Measurements from ENCODE around the gene ZNF750. TPM values are rescaled to one million over a fixed set of nuclear protein-coding genes. Genes with fewer than 3 reads are reported as not detected.

The ZNF750 gene
- total RNA-seq, 2 experiments from 2014 or later: not detected

DNA sequence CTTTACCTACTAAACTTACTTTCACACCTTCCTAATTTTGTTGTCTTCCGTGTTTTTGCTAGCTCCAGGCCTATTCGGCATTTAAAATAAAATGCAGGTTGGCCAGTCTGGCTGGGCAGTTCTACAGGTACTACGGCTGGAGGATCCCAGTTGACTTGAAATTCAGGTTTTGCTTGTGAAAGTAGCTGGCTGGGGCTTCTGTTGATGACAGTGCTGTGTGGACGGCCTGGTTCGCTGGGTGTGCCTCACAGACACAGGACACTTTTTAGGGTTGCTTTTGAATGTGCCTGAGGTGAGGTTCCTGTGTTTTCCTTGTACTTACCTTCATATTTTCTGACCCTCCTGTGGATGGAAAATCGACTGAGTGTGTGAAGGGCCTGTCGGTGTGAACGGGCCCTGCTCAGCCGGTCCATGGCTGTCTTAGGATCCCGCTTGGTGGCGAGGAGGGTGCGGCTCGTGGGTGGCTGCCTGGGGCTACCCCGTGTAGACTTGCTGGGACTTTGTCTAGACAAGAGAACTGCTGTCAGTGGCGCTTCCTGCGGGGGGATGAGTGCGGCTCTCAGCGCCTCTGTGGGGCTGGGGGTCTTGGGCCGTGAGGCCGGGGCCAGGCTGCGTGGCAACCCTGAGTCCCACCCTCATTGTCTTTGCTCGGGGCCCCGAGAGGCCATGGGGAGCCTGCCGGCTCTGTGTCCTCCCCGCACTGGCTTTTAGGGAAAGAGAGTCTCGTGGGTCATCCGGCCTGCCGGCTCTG lies 18.7 kb upstream of the ZNF750 start:
- peak overlapping the region; percentile 97 for H3K27ac Mint-ChIP-seq
- H3K4me1 Mint-ChIP-seq (ENCODE audit: low read depth): peaks cover 48% of the 10 kb centered on the region
- ChIA-PET CTCF (interaction anchor here (1.0 kb wide), 1 partner anchor 22 kb away, joined by 3 read pairs; no protein-coding TSS in a partner anchor), POLR2A (interaction anchor here (0.5 to 2.3 kb wide), 3 partner anchors 27 to 34 kb away, joined by 3 to 7 read pairs (median 6); no protein-coding TSS in a partner anchor)
- peaks cover 10% of the 10 kb centered on the region for H3K36me3 Mint-ChIP-seq (ENCODE audit: low read depth)
- intact Hi-C loops (cut with DNase I, micrococcal nuclease): loop anchor here in 1 of 2 experiments (5.0 kb wide), 2 partner anchors 34 to 76 kb away; no protein-coding TSS in a partner anchor
- TF ChIP-seq, protein P1, sequence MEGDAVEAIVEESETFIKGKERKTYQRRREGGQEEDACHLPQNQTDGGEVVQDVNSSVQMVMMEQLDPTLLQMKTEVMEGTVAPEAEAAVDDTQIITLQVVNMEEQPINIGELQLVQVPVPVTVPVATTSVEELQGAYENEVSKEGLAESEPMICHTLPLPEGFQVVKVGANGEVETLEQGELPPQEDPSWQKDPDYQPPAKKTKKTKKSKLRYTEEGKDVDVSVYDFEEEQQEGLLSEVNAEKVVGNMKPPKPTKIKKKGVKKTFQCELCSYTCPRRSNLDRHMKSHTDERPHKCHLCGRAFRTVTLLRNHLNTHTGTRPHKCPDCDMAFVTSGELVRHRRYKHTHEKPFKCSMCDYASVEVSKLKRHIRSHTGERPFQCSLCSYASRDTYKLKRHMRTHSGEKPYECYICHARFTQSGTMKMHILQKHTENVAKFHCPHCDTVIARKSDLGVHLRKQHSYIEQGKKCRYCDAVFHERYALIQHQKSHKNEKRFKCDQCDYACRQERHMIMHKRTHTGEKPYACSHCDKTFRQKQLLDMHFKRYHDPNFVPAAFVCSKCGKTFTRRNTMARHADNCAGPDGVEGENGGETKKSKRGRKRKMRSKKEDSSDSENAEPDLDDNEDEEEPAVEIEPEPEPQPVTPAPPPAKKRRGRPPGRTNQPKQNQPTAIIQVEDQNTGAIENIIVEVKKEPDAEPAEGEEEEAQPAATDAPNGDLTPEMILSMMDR (IDR thresholded peaks at IDR 0.05): no peak
- H3K9me3 Mint-ChIP-seq: no peaks in the 10 kb centered on the region
- Histone ChIP-seq H3K4me1 (ENCODE audit: insufficient read depth, low read length) (peaks cover 53% of the 10 kb centered on the region), H3K9me3 (ENCODE audit: control insufficient read depth in 1 of 2, insufficient read depth in 1 of 2, low read length in 2 of 2) (no peaks in the 10 kb centered on the region), H3K36me3 (ENCODE audit: insufficient read depth, low read length) (peaks cover 3% of the 10 kb centered on the region), H3K27me3 (ENCODE audit: control insufficient read depth in 1 of 2, insufficient read depth in 2 of 2, low read length in 2 of 2) (no peaks in the 10 kb centered on the region), H3K4me3 (ENCODE audit: low read length) (no peak overlapping the region), H3K27ac (ENCODE audit: low read depth in 1 of 2, low read length in 2 of 2) (peak overlapping the region; percentile 68 to 71)
- ATAC-seq (ENCODE audit: poor library complexity) (peak; percentile 49), DNase-seq (peak in 10 of 14 experiments; percentile 27 to 75 (median 49))
- H3K4me3 Mint-ChIP-seq: peak overlapping the region; percentile 84
- H3K27me3 Mint-ChIP-seq: no peaks in the 10 kb centered on the region

DNA sequence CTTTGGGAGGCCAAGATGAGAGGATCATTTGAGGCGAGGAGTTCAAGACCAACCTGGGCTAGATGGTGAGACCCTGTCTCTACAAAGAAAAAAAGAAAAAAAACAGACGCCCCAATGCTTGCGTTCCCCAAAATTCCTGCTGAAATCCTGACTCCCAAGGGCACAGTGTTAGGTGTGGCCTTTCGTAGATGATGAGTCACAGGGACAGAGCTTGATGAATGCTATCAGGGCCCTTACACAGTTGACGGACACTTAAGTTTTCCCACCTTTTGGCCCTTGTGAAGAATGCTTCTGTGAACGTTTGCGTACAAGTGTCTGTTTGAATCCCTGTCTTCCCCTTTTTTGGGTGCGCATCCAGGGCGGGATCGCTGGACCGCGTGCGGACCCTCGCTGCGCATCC lies 16.5 kb upstream of the ZNF750 start:
- DNase-seq (no peak), ATAC-seq (ENCODE audit: poor library complexity) (no peak)
- Histone ChIP-seq H3K36me3 (ENCODE audit: insufficient read depth, low read length) (peaks cover 3% of the 10 kb centered on the region), H3K27ac (ENCODE audit: low read depth in 1 of 2, low read length in 2 of 2) (no peak overlapping the region), H3K9me3 (ENCODE audit: control insufficient read depth in 1 of 2, insufficient read depth in 1 of 2, low read length in 2 of 2) (no peaks in the 10 kb centered on the region), H3K4me1 (ENCODE audit: insufficient read depth, low read length) (peaks cover 35% of the 10 kb centered on the region), H3K27me3 (ENCODE audit: control insufficient read depth in 1 of 2, insufficient read depth in 2 of 2, low read length in 2 of 2) (no peaks in the 10 kb centered on the region), H3K4me3 (ENCODE audit: low read length) (no peak overlapping the region)
- no peaks in the 10 kb centered on the region for H3K27me3 Mint-ChIP-seq
- H3K36me3 Mint-ChIP-seq (ENCODE audit: low read depth): peaks cover 12% of the 10 kb centered on the region
- H3K27ac Mint-ChIP-seq: no peak overlapping the region
- no peak overlapping the region for H3K4me3 Mint-ChIP-seq
- POLR2A ChIA-PET: no interaction called here
- H3K9me3 Mint-ChIP-seq: no peaks in the 10 kb centered on the region
- CTCF ChIA-PET: no interaction called here
- intact Hi-C loops (cut with DNase I, micrococcal nuclease): loop anchor here in 1 of 2 experiments (5.0 kb wide), 2 partner anchors 36 to 74 kb away; no protein-coding TSS in a partner anchor
- TF ChIP-seq, protein P1 (IDR thresholded peaks at IDR 0.05): no peak
- H3K4me1 Mint-ChIP-seq (ENCODE audit: low read depth): peaks cover 32% of the 10 kb centered on the region

DNA sequence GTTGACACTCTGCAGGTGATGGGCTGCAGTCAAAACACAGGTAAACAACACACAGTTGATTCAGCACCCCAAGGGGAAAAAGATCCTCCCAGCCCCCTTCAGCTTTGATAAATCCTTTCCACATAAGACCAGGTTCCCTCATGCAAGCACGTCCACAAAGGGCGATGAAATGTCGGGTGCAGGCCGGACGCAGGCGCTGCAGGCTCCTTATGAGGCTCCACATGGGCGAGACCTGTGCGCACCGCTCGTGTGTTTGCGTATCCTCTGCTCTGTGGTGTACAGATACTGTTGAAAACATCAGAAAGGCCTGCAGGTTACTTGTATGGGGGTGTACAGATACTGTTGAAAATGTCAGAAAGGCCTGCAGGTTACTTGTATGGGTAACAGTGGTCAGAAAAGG lies 14.4 kb upstream of the ZNF750 start:
- peaks cover 12% of the 10 kb centered on the region for H3K36me3 Mint-ChIP-seq (ENCODE audit: low read depth)
- H3K27me3 Mint-ChIP-seq: no peaks in the 10 kb centered on the region
- H3K4me3 Mint-ChIP-seq: no peak overlapping the region
- no peak overlapping the region for H3K27ac Mint-ChIP-seq
- Histone ChIP-seq H3K27me3 (ENCODE audit: control insufficient read depth in 1 of 2, insufficient read depth in 2 of 2, low read length in 2 of 2) (no peaks in the 10 kb centered on the region), H3K27ac (ENCODE audit: low read depth in 1 of 2, low read length in 2 of 2) (no peak overlapping the region), H3K4me3 (ENCODE audit: low read length) (no peak overlapping the region), H3K4me1 (ENCODE audit: insufficient read depth, low read length) (peaks cover 18% of the 10 kb centered on the region), H3K9me3 (ENCODE audit: control insufficient read depth in 1 of 2, insufficient read depth in 1 of 2, low read length in 2 of 2) (peaks cover 0 to 4% of the 10 kb centered on the region in 2 experiments), H3K36me3 (ENCODE audit: insufficient read depth, low read length) (peaks cover 3% of the 10 kb centered on the region)
- TF ChIP-seq, protein P1 (IDR thresholded peaks at IDR 0.05): no peak
- H3K4me1 Mint-ChIP-seq (ENCODE audit: low read depth): peaks cover 18% of the 10 kb centered on the region
- H3K9me3 Mint-ChIP-seq: no peaks in the 10 kb centered on the region
- ChIA-PET CTCF (interaction anchor here (0.8 to 1.3 kb wide), 2 partner anchors 10 to 61 kb away, joined by 3 to 5 read pairs; no protein-coding TSS in a partner anchor), POLR2A (no interaction called here)
- ATAC-seq (ENCODE audit: poor library complexity): no peak
- no peak for DNase-seq
- intact Hi-C loops (cut with DNase I, micrococcal nuclease): no loop called here

All from CD4-positive, alpha-beta T cell (primary cell).